GM19043 (cell line): ENCODE results near the gene PRR20G.
"Not testable (repeated sequence)": the region's sequence is repeated elsewhere in the genome, so short reads cannot be mapped to it uniquely, and the experiment has no call there.

ENCODE experiments used
- ATAC-seq: cut with Tn5 transposase; IDR thresholded peaks from one replicate; pipeline ENCODE4 v1.9.1; 2021; ENCODE audit warnings: low read depth; ENCODE audit not compliant: unreplicated experiment

PRR20G gene

GRCh38 chr3:127304121-127304744 is 16.4 kb upstream of the PRR20G start:
- ATAC-seq: no peak

DNA sequence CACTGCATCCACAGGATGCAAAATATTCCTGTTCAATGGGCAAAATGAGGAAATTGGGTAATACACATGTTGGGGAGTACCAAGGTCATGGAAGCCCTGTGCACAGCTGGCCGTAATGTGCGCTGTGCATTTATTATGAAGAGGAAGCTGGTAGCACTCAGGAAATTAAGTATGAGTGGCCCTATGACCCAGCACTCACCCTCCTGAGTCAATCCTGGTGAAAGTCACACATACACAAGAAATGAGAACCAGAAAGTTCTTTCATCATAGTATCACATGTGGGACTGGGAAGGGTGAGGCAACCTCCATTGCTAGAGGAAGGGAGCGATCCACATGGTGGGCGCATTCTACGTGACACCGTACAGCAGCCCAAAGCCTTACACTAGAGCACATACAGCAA is 11.4 kb upstream of the PRR20G start:
- no peak for ATAC-seq

- no peak for ATAC-seq
These were observed 9.1 kb upstream of the PRR20G start for GRCh38 chr3:127296959-127297358.

- ATAC-seq: no peak
These were observed 8.3 kb upstream of the PRR20G start for GRCh38 chr3:127296166-127296565.

- ATAC-seq: not testable (repeated sequence)
These were observed 5.8 kb upstream of the PRR20G start for GRCh38 chr3:127293650-127294049.

DNA sequence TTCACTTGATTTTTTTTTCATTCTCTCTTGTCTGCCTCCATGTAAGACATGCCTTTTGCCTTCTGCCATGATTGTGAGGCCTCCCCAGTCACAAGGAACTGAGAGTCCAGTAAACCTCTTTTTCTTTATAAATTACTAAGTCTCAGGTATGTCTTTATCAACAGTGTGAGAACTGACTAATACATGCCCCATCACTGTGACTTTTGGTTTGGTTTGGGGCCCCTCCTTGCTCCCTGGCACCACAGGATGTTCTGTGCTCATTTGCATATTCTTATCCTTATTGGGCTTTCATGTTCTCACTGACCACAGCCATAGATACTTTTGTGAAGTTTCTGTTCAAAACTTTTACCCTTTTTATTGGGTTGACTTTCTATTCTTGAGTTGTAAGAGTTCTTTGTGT is 3.8 kb upstream of the PRR20G start:
- ATAC-seq: no peak

GRCh38 chr3:127291114-127291513 is 3.3 kb upstream of the PRR20G start:
- no peak for ATAC-seq

DNA sequence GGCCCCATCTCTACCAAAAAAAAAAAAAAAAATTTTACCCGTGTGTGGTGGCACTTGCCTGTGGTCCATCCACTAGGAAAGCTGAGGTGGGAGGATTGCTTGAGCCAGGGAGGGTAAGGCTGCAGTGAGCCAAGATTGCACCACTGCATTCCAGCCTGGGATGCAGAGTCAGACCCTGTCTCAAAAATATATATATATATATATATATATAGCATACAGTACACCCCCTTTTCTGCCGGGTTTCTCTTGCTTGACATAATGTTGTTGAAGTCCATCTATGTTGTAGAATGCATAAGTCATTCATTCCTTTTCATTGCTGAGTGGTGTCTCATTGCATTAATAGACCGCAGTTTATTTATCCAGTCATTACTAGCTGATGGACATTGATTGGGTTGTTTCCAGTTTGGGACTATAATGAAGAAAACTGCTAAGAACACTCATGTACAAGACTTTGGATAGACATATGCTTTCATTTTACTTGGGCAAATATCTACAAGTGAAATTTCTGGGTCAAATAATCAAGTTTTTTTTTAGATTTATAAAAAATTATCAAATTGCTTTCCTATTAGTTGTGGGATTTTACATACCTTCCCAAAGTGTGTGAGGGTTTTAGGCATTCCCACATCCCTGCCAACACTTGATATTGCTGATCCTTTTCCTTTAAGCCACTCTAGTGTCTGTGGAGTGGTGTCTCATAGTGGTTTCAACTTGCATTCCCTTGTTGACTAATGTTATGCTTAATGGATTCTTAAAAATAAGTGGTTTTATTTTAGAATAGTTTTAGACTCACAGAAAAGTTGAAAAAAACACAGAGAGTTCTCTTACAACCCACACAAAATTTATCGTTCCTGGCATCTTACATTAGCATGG is 2.1 kb upstream of the PRR20G start:
- ATAC-seq: no peak

DNA sequence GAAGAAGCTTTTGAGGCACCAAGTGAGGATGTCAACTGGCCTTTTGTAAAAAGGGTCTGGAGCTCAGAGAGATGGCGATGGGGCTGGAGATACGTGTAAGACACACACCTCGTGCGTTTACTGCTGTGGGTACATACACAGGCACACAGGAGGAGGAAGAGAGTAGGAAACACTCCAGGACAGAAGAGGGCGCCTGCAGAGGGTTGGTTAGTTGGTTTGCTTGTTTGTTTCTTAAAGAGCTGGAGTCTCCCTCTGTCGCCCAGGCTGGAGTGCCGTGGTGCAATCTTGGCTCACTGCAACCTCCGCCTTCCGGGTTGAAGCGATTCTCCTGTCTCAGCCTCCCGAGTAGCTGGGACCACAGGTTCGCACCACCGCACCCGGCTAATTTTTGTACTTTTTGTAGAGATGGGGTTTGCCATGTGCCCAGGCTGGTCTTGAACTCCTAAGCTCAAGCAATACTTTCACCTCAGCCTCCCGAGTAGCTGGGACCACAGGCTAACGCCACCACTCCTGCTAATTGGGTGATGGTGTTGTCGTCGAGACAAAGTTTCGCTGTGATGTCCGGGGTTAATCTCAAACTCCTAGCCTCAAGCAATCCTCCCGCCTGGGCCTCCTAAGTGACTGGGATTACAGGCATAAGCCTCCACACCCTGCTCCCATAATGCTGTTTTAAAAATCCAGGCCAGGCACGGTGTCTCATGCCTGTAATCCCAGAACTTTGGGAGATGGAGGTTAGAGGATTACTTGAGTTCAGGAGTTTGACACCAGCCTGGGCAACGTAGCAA is 1.3 kb upstream of the PRR20G start:
- no peak for ATAC-seq

GRCh38 chr3:127288343-127288742 is 497 bp upstream of the PRR20G start:
- no peak for ATAC-seq

GRCh38 chr3:127286571-127287140 is 1.2 kb downstream of the PRR20G start:
- no peak for ATAC-seq

GRCh38 chr3:127284258-127284657 is 3.6 kb downstream of the PRR20G start:
- no peak for ATAC-seq

- no peak for ATAC-seq
These were observed 10.3 kb downstream of the PRR20G start for GRCh38 chr3:127277561-127277960.

DNA sequence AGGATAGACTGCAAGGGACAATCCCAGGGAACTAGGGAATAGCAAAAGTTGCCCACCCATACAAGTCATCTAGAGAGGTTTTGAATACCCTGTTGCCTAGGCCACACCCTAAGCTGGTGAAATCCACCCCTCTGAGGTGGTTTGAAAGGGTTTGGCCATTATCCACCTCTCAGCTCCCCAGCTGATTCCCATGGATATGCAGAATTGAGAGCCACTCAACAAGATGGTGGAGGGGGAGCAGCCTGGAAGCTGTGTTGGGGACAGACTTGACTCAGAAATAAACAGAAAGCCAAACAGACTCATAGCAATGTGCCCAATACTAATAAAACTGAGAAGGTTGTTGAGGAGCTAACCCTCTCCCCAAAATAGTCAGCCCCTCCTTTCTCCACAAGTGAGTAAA is 10.9 kb downstream of the PRR20G start:
- ATAC-seq: no peak

DNA sequence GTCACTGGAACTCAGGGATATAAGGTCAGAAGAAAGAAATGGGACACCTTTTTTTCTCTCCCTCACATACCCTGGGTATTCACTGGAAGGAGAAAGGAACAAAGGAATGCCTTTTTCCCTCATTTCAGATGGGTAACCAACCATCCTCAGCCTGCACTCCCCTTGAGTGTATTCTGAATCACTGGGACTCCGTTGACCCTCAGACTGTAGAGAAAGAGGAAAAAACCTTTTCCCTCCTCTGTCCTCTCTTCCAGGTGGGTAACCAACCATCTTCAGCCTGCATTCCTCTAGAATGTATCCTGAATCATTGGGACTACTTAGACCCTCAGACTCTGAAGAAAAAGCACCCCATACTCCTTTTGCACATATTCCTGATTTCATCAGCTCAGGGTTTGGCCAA is 11.4 kb downstream of the PRR20G start:
- no peak for ATAC-seq

- no peak for ATAC-seq
These were observed 12.5 kb downstream of the PRR20G start for GRCh38 chr3:127275287-127275781.

- ATAC-seq: no peak
These were observed 13.6 kb downstream of the PRR20G start for GRCh38 chr3:127274200-127274760.

DNA sequence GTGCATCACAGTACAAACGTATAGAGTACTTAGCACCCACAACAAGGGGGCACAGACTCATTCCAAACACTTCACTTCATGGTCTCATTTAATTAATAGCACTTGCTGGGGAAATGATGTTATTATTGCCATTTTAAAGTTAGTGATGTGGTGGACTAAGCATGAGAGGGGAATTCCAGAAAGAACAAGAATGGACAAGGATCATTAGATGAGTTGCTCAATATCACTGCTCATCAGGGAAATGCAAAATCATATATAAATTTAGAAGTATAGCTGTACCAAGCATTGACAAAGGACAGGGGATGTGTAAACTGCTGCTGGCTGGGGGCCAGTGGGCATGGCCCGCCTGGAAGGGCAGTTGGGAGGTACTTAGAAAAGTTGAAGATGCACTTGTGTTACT is 14.6 kb downstream of the PRR20G start:
- no peak for ATAC-seq

DNA sequence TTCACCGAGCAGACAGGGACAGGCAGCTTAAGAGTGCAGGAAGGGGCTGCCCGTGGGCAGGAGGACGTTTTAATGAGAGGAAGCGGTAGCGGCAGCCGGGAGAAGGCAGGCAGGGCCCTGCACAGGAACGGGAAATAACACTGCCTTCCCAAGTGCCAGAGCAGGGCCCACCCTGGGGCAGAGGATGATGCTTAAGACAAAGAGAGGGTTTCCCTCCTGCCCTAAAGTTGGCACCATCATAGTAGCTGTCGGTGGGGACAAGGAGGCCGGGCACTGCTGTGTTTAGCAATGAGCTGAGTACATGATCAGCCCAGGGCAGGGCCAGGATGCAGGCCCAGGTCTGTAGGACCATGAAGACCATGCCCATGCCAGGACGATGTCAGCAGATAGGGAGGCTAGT is 21.7 kb downstream of the PRR20G start:
- ATAC-seq: no peak

GRCh38 chr3:127265581-127265981 is 22.3 kb downstream of the PRR20G start:
- ATAC-seq: no peak
